SK-MEL-5 (cell line): ENCODE measurements around the gene CYP1A2. TPM values are rescaled to one million over a fixed set of nuclear protein-coding genes. Genes with fewer than 3 reads are reported as not detected.

Experiments used
- DNase-seq: peaks from one replicate; pipeline ENCODE4 v3.0.0-alpha.2; 2016; ENCODE audit warnings: low read depth, low spot score
- in situ Hi-C: cut with HindIII; loops from 2 replicates; pipeline ENCODE4 v1.10.0; 2016; ENCODE audit warnings: low sequenced_read_pairs, high pct_unique_total_duplicates, low pct_unique_long_range_greater_than_20kb
- total RNA-seq: library from RNA; depleted of rRNA; stranded (reverse); fragments of >200 nt; shearing (Covaris generic); gene quantifications from 2 replicates; pipeline ENCODE4 v1.2.3, GENCODE V29; 2014

CYP1A2 gene
- total RNA-seq, 1 experiment from 2014 or later = not detected

GRCh38 chr15:74793135-74794028 lies 44.7 kb downstream of the CYP1A2 start:
- no peak for DNase-seq
- in situ Hi-C loops = no loop called here

- in situ Hi-C loops = no loop called here
Observed at GRCh38 chr15:74794248-74794969, 45.8 kb downstream of the CYP1A2 start.

GRCh38 chr15:74794970-74795349 lies 46.3 kb downstream of the CYP1A2 start:
- in situ Hi-C loops = no loop called here
- no peak for DNase-seq

More at GRCh38 chr15:74794248-74794969, 45.8 kb downstream of the CYP1A2 start:
- no peak for DNase-seq

GRCh38 chr15:74795966-74796625 lies 47.5 kb downstream of the CYP1A2 start:
- in situ Hi-C loops = no loop called here
- no peak for DNase-seq

- DNase-seq = no peak
- in situ Hi-C loops = no loop called here
Observed at GRCh38 chr15:74798388-74799254, 50.0 kb downstream of the CYP1A2 start.

- no peak for DNase-seq
- in situ Hi-C loops = no loop called here
Observed at GRCh38 chr15:74799255-74799855, 50.7 kb downstream of the CYP1A2 start.

- peak; percentile 72 for DNase-seq
- in situ Hi-C loops = no loop called here
Observed at GRCh38 chr15:74799856-74800558, 51.4 kb downstream of the CYP1A2 start.

- in situ Hi-C loops = no loop called here
- DNase-seq = no peak
Observed at GRCh38 chr15:74800559-74801094, 52.0 kb downstream of the CYP1A2 start.

- DNase-seq = no peak
- in situ Hi-C loops = no loop called here
Observed at GRCh38 chr15:74801311-74801997, 52.8 kb downstream of the CYP1A2 start.

GRCh38 chr15:74802290-74802689 lies 53.6 kb downstream of the CYP1A2 start:
- in situ Hi-C loops = no loop called here
- DNase-seq = no peak

- DNase-seq = no peak
- in situ Hi-C loops = no loop called here
Observed at GRCh38 chr15:74802862-74803447, 54.3 kb downstream of the CYP1A2 start.

GRCh38 chr15:74804935-74805334 lies 56.3 kb downstream of the CYP1A2 start:
- in situ Hi-C loops = no loop called here
- DNase-seq = no peak
